Stimulated activated CD4-positive, alpha-beta T cell treated with anti-CD3 and anti-CD28 coated beads, TNF-alpha, amount 100 ng/mL, for 24 hours (primary cell): ENCODE measurements around the gene MYBPC1.

Experiments used
- DNase-seq, 3 experiments: peaks; one replicate each; pipeline ENCODE4 v3.0.0-alpha.2; 2020; ENCODE audit warnings: low read depth in 3 of 3

The MYBPC1 gene

DNA sequence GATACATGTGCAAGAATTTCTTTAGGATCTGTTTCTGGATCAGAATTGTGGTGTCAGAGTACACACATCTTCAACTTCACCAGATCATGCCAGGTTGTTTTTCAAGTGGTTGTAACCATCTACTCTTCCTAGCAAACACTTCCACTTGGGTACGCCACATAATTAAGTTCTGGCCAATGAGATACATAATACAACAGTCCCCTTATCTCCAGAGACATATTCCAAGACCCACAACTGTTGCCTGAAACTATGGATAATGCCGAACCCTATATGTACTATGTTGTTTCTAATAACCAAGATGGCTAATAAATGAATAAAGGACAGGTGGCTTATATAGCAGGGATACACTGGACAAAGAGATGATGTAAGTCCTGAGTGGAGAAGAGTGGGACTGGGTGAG, 100.2 kb downstream of the MYBPC1 start:
- DNase-seq, result no peak

DNA sequence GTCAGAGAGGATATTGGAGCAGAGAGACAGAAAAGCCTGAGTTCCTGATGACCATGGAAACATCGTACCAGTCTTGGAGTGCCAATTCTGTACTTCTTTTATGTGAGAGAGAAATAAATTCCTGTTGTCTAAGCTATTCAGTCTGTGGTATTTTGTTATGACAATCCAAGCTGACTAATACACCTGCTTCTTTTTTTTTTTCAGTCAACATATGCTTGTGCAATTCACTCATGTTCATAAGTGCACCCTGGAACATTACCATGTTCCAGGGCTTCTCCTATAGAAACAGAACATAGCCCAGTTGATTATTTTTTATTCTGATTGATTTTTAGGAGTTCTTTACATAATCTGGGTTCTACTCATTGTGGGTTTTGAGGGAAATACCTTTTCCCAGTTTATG, 100.9 kb downstream of the MYBPC1 start:
- DNase-seq, result no peak

- DNase-seq, result no peak
These were observed 101.8 kb downstream of the MYBPC1 start for GRCh38 chr12:101696251-101697196.

- DNase-seq, result peak; percentile 21 to 66 (median 41)
These were observed 102.6 kb downstream of the MYBPC1 start, which contains the start of gene CHPT1 for GRCh38 chr12:101697197-101697929. TSS of gene CHPT1 (plus strand) at chr12:101697640. CDS start at chr12:101697862, 222 bp downstream.

DNA sequence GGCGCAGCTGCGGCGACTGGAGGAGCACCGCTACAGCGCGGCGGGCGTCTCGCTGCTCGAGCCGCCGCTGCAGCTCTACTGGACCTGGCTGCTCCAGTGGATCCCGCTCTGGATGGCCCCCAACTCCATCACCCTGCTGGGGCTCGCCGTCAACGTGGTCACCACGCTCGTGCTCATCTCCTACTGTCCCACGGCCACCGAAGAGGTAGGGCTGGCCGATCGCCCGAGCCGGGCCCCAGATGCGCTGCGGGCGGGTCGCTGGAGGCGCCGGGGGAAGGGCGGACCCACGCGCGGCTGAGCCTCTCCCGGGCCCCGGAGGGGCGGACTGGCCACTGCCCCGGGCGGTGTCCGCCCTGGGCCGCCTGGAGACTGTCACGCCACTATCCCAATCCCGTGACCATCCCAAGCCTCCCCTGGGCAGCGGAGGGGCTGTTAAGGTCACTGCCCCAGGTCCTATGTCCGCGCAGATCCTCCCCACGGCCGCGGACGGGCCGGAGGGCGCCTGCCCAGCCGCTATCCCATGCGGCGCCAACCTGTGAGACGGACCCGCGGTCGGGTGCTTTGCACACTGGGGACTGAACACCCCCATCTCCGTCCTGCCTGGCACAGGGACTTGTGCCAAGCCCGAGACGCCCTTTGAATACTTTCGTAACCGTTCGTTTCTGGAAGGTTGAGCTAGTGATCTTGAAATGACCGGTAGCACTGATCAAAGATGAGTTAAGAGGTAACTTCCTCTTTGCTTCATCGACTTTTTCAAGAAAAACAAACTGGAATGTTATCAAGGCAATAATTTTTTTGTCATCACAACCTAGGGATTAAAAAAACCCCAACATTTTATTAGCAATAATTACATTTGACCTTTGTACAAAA, 103.4 kb downstream of the MYBPC1 start:
- peak in 1 of 3 experiments; percentile 22 for DNase-seq

GRCh38 chr12:101698800-101699347, 104.1 kb downstream of the MYBPC1 start:
- no peak for DNase-seq

DNA sequence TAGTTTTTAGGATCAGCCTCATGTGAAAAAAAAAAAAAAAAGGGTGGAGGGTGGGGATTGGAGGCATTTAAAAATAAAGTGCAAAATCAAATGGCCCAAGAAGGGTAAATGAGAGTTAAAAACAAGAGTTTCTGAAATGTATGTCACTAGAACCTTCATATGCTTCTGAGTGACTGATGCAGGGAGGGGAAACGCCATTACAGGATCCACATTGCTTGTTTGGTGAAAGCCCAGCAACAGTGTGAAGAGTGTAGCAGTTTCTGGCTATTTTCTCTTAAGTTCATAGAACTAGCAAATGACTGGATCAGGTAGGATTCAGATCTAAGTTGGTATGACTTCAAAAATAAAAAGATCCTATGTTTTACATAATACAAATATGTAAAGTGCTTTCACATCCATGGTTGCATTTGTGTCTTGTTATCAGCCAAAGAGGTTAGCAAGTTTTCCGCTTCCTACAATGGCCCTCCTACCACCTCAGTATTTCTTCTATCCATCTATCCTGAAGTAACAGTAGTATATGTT, 105.6 kb downstream of the MYBPC1 start:
- DNase-seq, result no peak

- no peak for DNase-seq
These were observed 108.7 kb downstream of the MYBPC1 start for GRCh38 chr12:101703487-101703886.

GRCh38 chr12:101706403-101706802, 111.6 kb downstream of the MYBPC1 start:
- DNase-seq, result no peak

GRCh38 chr12:101707131-101707782, 112.5 kb downstream of the MYBPC1 start:
- DNase-seq, result no peak

GRCh38 chr12:101710288-101710687, 115.5 kb downstream of the MYBPC1 start:
- DNase-seq, result no peak

DNA sequence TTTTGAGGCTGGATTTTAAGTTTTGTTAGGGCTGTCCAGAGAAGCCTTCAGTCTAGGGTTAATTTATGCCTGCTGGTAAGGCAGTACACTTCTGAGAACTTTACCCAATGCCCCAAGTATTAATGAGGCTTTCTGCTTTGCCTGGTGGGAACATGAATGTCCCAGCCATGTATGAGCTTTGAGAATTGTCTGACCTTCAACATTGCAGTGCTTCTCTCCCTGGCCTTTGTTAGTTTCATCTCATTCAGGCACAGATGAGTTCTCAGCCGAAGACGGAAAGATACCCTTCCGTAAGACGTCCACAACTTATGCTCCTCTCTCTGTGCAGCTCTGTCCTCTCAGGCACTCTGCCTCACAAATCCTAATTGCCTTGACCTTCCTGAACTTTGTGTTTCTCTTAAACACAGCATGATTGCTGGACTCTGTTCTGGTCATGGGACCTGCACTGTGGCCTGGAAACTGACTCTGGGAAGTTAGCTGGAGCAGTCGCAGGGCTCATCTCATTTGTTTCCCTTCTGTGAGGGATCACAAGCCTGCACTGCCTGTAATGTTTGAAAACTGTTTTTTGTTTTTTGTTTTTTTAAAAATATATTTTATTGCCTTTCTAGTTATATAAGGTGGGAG, 118.4 kb downstream of the MYBPC1 start:
- DNase-seq, result no peak

GRCh38 chr12:101713930-101714329, 119.2 kb downstream of the MYBPC1 start:
- no peak for DNase-seq

- DNase-seq, result no peak
These were observed 120.2 kb downstream of the MYBPC1 start for GRCh38 chr12:101714877-101715444.

DNA sequence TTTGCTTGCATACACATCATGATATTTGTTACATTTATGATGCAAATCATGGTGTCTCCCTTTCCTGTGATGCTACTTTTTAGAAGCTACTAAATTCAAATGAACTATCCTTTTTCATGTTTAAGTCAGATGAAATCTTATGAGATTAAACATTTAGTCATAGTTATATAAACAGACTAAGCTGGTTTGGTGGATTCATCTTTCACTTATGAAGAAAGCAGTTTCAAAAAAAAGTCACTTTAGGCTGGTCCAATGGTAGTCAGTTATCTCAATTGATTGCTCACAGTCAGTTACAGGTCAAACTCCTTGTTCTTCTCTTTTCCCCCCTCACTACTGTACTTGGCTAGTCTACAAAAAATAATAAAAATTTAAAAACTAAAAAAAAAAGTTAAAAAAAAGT, 124.8 kb downstream of the MYBPC1 start:
- no peak for DNase-seq

GRCh38 chr12:101720118-101720517, 125.3 kb downstream of the MYBPC1 start:
- no peak for DNase-seq

- DNase-seq, result no peak
These were observed 127.6 kb downstream of the MYBPC1 start for GRCh38 chr12:101722392-101722791.

DNA sequence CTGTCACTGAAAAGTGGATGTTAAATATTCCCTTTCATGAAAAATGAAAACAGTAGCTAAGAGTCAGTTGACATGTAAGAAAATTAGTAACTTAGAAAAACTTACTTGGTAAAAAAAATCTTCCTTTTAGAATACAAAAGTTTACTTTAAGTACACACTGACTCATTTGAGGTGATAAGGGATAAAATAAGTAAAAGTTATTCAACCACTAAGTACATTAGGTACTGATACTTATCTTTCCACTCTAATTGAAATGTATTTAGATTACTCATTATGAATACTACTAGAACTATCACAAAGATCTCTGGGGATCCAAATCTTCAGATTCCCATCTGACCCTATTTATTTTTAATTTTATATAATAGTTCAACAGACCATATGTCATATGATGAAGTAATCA, 132.3 kb downstream of the MYBPC1 start:
- DNase-seq, result no peak

GRCh38 chr12:101729842-101730241, 135.1 kb downstream of the MYBPC1 start:
- DNase-seq, result no peak

DNA sequence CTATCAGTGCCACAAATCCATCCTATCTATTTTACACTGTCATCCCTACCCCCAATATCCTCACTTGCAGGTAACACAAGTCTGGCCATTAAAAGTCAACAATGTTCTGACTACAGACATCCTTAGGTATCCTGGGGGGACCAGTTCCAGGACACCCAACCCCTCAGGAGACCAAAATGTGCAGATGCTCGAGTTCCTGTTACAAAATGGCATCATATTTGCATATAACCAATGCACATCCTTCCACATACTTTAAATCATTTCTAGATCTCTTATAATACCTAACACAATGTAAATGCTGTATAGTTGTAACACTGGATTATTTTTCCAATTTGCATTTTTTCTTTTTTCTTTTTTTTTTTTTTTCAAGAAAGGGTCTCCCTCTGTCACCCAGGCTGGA, 137.5 kb downstream of the MYBPC1 start:
- DNase-seq, result no peak
